HUES48 (cell line): ENCODE results near the gene SMYD5.
"Not testable (repeated sequence)": the region's sequence is repeated elsewhere in the genome, so short reads cannot be mapped to it uniquely, and the experiment has no call there.

Experiments
- H3K27ac ChIP-seq: one replicate; pipeline ENCODE4 v1.7.0; 2013; ENCODE audit warnings: low read depth, low read length, inconsistent platforms
- H3K27me3 ChIP-seq: 2 replicates; pipeline ENCODE4 v1.6.1; 2013; ENCODE audit warnings: mild to moderate bottlenecking, low read length; ENCODE audit not compliant: control insufficient read depth, insufficient read depth
- H3K36me3 ChIP-seq: 2 replicates; pipeline ENCODE4 v1.6.1; 2013; ENCODE audit warnings: low read length; ENCODE audit not compliant: control insufficient read depth, insufficient read depth
- H3K4me1 ChIP-seq: 2 replicates; pipeline ENCODE4 v1.6.1; 2013; ENCODE audit warnings: mild to moderate bottlenecking, low read length; ENCODE audit not compliant: control insufficient read depth, insufficient read depth
- H3K4me3 ChIP-seq: 2 replicates; pipeline ENCODE4 v1.5.1; 2013; ENCODE audit warnings: mild to moderate bottlenecking, low read depth, low read length
- H3K9ac ChIP-seq: 2 replicates; pipeline ENCODE4 v1.6.1; 2013; ENCODE audit warnings: mild to moderate bottlenecking, low read depth, low read length, moderate library complexity
- H3K9me3 ChIP-seq: 2 replicates; pipeline ENCODE4 v1.6.1; 2013; ENCODE audit warnings: low read length; ENCODE audit not compliant: control insufficient read depth, insufficient read depth

The SMYD5 gene

GRCh38 chr2:73176205-73176880 lies 37.7 kb upstream of the SMYD5 start:
- H3K27ac ChIP-seq, result no peak overlapping the region
- peaks cover 20% of the 10 kb centered on the region for H3K4me1 ChIP-seq
- no peaks in the 10 kb centered on the region for H3K36me3 ChIP-seq
- H3K27me3 ChIP-seq, result peaks cover 71% of the 10 kb centered on the region
- peak overlapping the region; percentile 77 for H3K4me3 ChIP-seq
- H3K9ac ChIP-seq, result no peak overlapping the region
- no peaks in the 10 kb centered on the region for H3K9me3 ChIP-seq

GRCh38 chr2:73176881-73177644 lies 37.0 kb upstream of the SMYD5 start:
- H3K27me3 ChIP-seq, result peaks cover 71% of the 10 kb centered on the region

GRCh38 chr2:73177645-73178255 lies 36.3 kb upstream of the SMYD5 start:
- Histone ChIP-seq H3K4me1 (peaks cover 20% of the 10 kb centered on the region), H3K36me3 (no peaks in the 10 kb centered on the region), H3K27me3 (peaks cover 66% of the 10 kb centered on the region), H3K27ac (no peak overlapping the region), H3K4me3 (peak overlapping the region; percentile 77; the same call in 1 of the 2 replicates), H3K9me3 (no peaks in the 10 kb centered on the region), H3K9ac (no peak overlapping the region)

More at GRCh38 chr2:73176881-73177644, 37.0 kb upstream of the SMYD5 start:
- H3K27ac ChIP-seq, result no peak overlapping the region
- no peaks in the 10 kb centered on the region for H3K9me3 ChIP-seq
- peaks cover 20% of the 10 kb centered on the region for H3K4me1 ChIP-seq
- H3K36me3 ChIP-seq, result no peaks in the 10 kb centered on the region
- H3K4me3 ChIP-seq, result peak overlapping the region; percentile 77
- no peak overlapping the region for H3K9ac ChIP-seq

- Histone ChIP-seq H3K27me3 (peaks cover 23% of the 10 kb centered on the region; the same call in 1 of the 2 replicates), H3K4me1 (no peaks in the 10 kb centered on the region), H3K4me3 (no peak overlapping the region), H3K9ac (no peak overlapping the region), H3K9me3 (no peaks in the 10 kb centered on the region; the same call in 1 of the 2 replicates), H3K36me3 (no peaks in the 10 kb centered on the region), H3K27ac (no peak overlapping the region)
Observed at GRCh38 chr2:73185965-73186364, 28.1 kb upstream of the SMYD5 start.

- Histone ChIP-seq H3K9ac (no peak overlapping the region), H3K27me3 (peaks cover 23% of the 10 kb centered on the region; the same call in 1 of the 2 replicates), H3K36me3 (no peaks in the 10 kb centered on the region), H3K9me3 (no peaks in the 10 kb centered on the region; the same call in 1 of the 2 replicates), H3K27ac (no peak overlapping the region), H3K4me1 (peaks cover 13% of the 10 kb centered on the region), H3K4me3 (no peak overlapping the region)
Observed at GRCh38 chr2:73187549-73187948, 26.5 kb upstream of the SMYD5 start.

- Histone ChIP-seq H3K4me1 (peaks cover 5% of the 10 kb centered on the region; the same call in 1 of the 2 replicates), H3K36me3 (no peaks in the 10 kb centered on the region), H3K4me3 (no peak overlapping the region), H3K27me3 (peaks cover 21% of the 10 kb centered on the region), H3K27ac (no peak overlapping the region), H3K9me3 (no peaks in the 10 kb centered on the region), H3K9ac (no peak overlapping the region)
Observed at GRCh38 chr2:73197579-73197978, 16.5 kb upstream of the SMYD5 start.

GRCh38 chr2:73200281-73200680 lies 13.8 kb upstream of the SMYD5 start:
- not testable (repeated sequence) for H3K4me1 ChIP-seq, H3K9me3 ChIP-seq, H3K36me3 ChIP-seq, H3K27ac ChIP-seq, H3K9ac ChIP-seq, H3K4me3 ChIP-seq
- peaks cover 45% of the 10 kb centered on the region for H3K27me3 ChIP-seq

GRCh38 chr2:73202156-73203054 lies 11.6 kb upstream of the SMYD5 start, which contains the start of gene NOTO:
TSS of gene NOTO (plus strand) at chr2:73202574. CDS start at chr2:73202667, 93 bp downstream.
- peaks cover 45% of the 10 kb centered on the region for H3K27me3 ChIP-seq
- H3K9me3 ChIP-seq, result no peaks in the 10 kb centered on the region
- no peaks in the 10 kb centered on the region for H3K36me3 ChIP-seq
- peak within 1 kb of the TSS; percentile 70 for H3K4me3 ChIP-seq
- 0 out of 2 replicates have a peak, but pooled peaks cover 5% of the 10 kb centered on the region for H3K4me1 ChIP-seq
- H3K9ac ChIP-seq, result no peak within 1 kb of the TSS
- H3K27ac ChIP-seq, result no peak within 1 kb of the TSS

- H3K9me3 ChIP-seq, result no peaks in the 10 kb centered on the region
- no peak overlapping the region for H3K9ac ChIP-seq
- peak overlapping the region; percentile 70 for H3K4me3 ChIP-seq
- H3K27ac ChIP-seq, result no peak overlapping the region
- peaks cover 45% of the 10 kb centered on the region for H3K27me3 ChIP-seq
- no peaks in the 10 kb centered on the region for H3K36me3 ChIP-seq
- H3K4me1 ChIP-seq, result 0 out of 2 replicates have a peak, but pooled peaks cover 5% of the 10 kb centered on the region
Observed at GRCh38 chr2:73203055-73203681, 10.9 kb upstream of the SMYD5 start.

- no peak overlapping the region for H3K9ac ChIP-seq
- no peak overlapping the region for H3K4me3 ChIP-seq
- peaks cover 38% of the 10 kb centered on the region for H3K27me3 ChIP-seq
- no peaks in the 10 kb centered on the region for H3K36me3 ChIP-seq
- H3K9me3 ChIP-seq, result no peaks in the 10 kb centered on the region
- H3K4me1 ChIP-seq, result 0 out of 2 replicates have a peak, but pooled peaks cover 5% of the 10 kb centered on the region
- H3K27ac ChIP-seq, result no peak overlapping the region
Observed at GRCh38 chr2:73205611-73206010, 8.4 kb upstream of the SMYD5 start.
